Activated CD4-positive, alpha-beta T cell treated with anti-CD3 and anti-CD28 coated beads, Interleukin-2, amount 50 U/mL, for 4 hours (primary cell): ENCODE results near the gene ARID4B.
"Not testable (repeated sequence)": the region's sequence is repeated elsewhere in the genome, so short reads cannot be mapped to it uniquely, and the experiment has no call there.

ENCODE experiments used
- DNase-seq, 2 experiments: peaks; one replicate each; pipeline ENCODE4 v3.0.0-alpha.2; 2020

ARID4B gene

GRCh38 chr1:235268379-235269125 is 59.4 kb downstream of the ARID4B start:
- DNase-seq: no peak

- no peak for DNase-seq
Measured at GRCh38 chr1:235266967-235267366, 61.0 kb downstream of the ARID4B start.

- DNase-seq: no peak
Measured at GRCh38 chr1:235266325-235266724, 61.7 kb downstream of the ARID4B start.

GRCh38 chr1:235265900-235266299 is 62.1 kb downstream of the ARID4B start:
- DNase-seq: no peak

- DNase-seq: no peak
Measured at GRCh38 chr1:235264327-235264726, 63.7 kb downstream of the ARID4B start.

- DNase-seq: no peak
Measured at GRCh38 chr1:235262539-235262938, 65.4 kb downstream of the ARID4B start.

GRCh38 chr1:235261243-235261642 is 66.7 kb downstream of the ARID4B start:
- DNase-seq: no peak

GRCh38 chr1:235259133-235259778 is 68.7 kb downstream of the ARID4B start:
- DNase-seq: no peak

GRCh38 chr1:235258068-235258467 is 69.9 kb downstream of the ARID4B start:
- not testable (repeated sequence) for DNase-seq

- no peak for DNase-seq
Measured at GRCh38 chr1:235254721-235255120, 73.3 kb downstream of the ARID4B start.

GRCh38 chr1:235253219-235253962 is 74.6 kb downstream of the ARID4B start:
- peak; percentile 50 to 53 for DNase-seq

- DNase-seq: no peak
Measured at GRCh38 chr1:235250430-235250829, 77.5 kb downstream of the ARID4B start.

GRCh38 chr1:235246022-235246948 is 81.7 kb downstream of the ARID4B start:
- DNase-seq: no peak

- no peak for DNase-seq
Measured at GRCh38 chr1:235244974-235245592, 82.9 kb downstream of the ARID4B start.

- no peak for DNase-seq
Measured at GRCh38 chr1:235240960-235241359, 87.0 kb downstream of the ARID4B start.

GRCh38 chr1:235239851-235240250 is 88.1 kb downstream of the ARID4B start:
- no peak for DNase-seq

- DNase-seq: no peak
Measured at GRCh38 chr1:235238558-235238957, 89.4 kb downstream of the ARID4B start.

- no peak for DNase-seq
Measured at GRCh38 chr1:235236128-235236527, 91.9 kb downstream of the ARID4B start.

GRCh38 chr1:235229868-235230267 is 98.1 kb downstream of the ARID4B start:
- DNase-seq: no peak

GRCh38 chr1:235227414-235227813 is 100.6 kb downstream of the ARID4B start:
- no peak for DNase-seq

- DNase-seq: no peak
Measured at GRCh38 chr1:235226933-235227332, 101.0 kb downstream of the ARID4B start.

- no peak for DNase-seq
Measured at GRCh38 chr1:235225299-235225698, 102.7 kb downstream of the ARID4B start.
